SK-N-SH treated with all-trans-retinoic acid at 6 μM for 48 hours (cell line): ENCODE measurements around the gene RLBP1.

Experiments used
- ATAC-seq: fragments of 200-7000 bp; cut with Tn5 transposase; 3 replicates; pipeline ENCODE4 v1.9.1; 2020; ENCODE audit warnings: mild to moderate bottlenecking, moderate library complexity
- ARNTL ChIP-seq: fragments of 450-650 bp; formaldehyde crosslinking; IDR thresholded peaks from 2 replicates; pipeline ENCODE4 v1.5.0; 2020; ENCODE audit warnings: low read depth, mild to moderate bottlenecking, moderate library complexity, borderline replicate concordance
- CREB5 ChIP-seq: fragments of 250-450 bp; sonication (Bioruptor Pico); IDR thresholded peaks from 2 replicates; pipeline ENCODE4 v1.5.1; 2020; ENCODE audit warnings: low read depth, mild to moderate bottlenecking, moderate library complexity
- CSDC2 ChIP-seq: fragments of 250-450 bp; sonication (Bioruptor Pico); IDR thresholded peaks from 2 replicates; pipeline ENCODE4 v1.5.0; 2020; ENCODE audit warnings: mild to moderate bottlenecking, moderate library complexity
- CSRNP3 ChIP-seq: fragments of 250-450 bp; sonication (Bioruptor Pico); IDR thresholded peaks from 2 replicates; pipeline ENCODE4 v1.5.1; 2021; ENCODE audit warnings: mild to moderate bottlenecking, moderate library complexity
- GLIS3 ChIP-seq: fragments of 250-450 bp; sonication (Bioruptor Pico); IDR thresholded peaks from 2 replicates; pipeline ENCODE4 v1.5.0; 2020; ENCODE audit warnings: mild to moderate bottlenecking, moderate library complexity
- ISL1 ChIP-seq: fragments of 250-450 bp; sonication (Bioruptor Pico); IDR thresholded peaks from 2 replicates; pipeline ENCODE4 v2.1.2; 2022; ENCODE audit warnings: mild to moderate bottlenecking, moderate library complexity
- OSR1 ChIP-seq: fragments of 250-450 bp; sonication (Bioruptor Pico); IDR thresholded peaks from 2 replicates; pipeline ENCODE4 v1.8.0; 2022; ENCODE audit warnings: moderate library complexity, mild to moderate bottlenecking, inconsistent platforms
- SNAI2 ChIP-seq: fragments of 250-450 bp; sonication (Bioruptor Pico); IDR thresholded peaks from 2 replicates; pipeline ENCODE4 v1.5.0; 2020; ENCODE audit warnings: mild to moderate bottlenecking, moderate library complexity
- TCF4 ChIP-seq: fragments of 250-450 bp; sonication (Bioruptor Pico); IDR thresholded peaks from 2 replicates; pipeline ENCODE4 v1.8.0; 2021; ENCODE audit warnings: mild to moderate bottlenecking, moderate library complexity, borderline replicate concordance
- ZFP3 ChIP-seq: fragments of 250-450 bp; sonication (Bioruptor Pico); IDR thresholded peaks from 2 replicates; pipeline ENCODE4 v1.5.0; 2020; ENCODE audit warnings: mild to moderate bottlenecking, moderate library complexity
- ZFP30 ChIP-seq: fragments of 450-650 bp; formaldehyde crosslinking; IDR thresholded peaks from 2 replicates; pipeline ENCODE4 v1.5.0; 2022; ENCODE audit warnings: mild to moderate bottlenecking, moderate library complexity
- ZNF565 ChIP-seq: fragments of 450-650 bp; formaldehyde crosslinking; conservative IDR thresholded peaks from 2 replicates; pipeline ENCODE4 v1.5.0; 2020; ENCODE audit warnings: low read depth, mild to moderate bottlenecking, moderate library complexity
- ZNF70 ChIP-seq: fragments of 450-650 bp; formaldehyde crosslinking; IDR thresholded peaks from 2 replicates; pipeline ENCODE4 v1.5.0; 2020; ENCODE audit warnings: mild to moderate bottlenecking, moderate library complexity
- TF ChIP-seq, protein P1 (sequence below): fragments of 250-450 bp; sonication (Bioruptor Pico); IDR thresholded peaks from 2 replicates; pipeline ENCODE4 v1.5.0; 2020; ENCODE audit warnings: mild to moderate bottlenecking, moderate library complexity

Gene RLBP1

GRCh38 chr15:89178307-89178977, 42.9 kb downstream of the RLBP1 start (continued):
- no peak for TF ChIP-seq CSRNP3 (CRISPR knock-in tag)
- TF ChIP-seq, protein P1, sequence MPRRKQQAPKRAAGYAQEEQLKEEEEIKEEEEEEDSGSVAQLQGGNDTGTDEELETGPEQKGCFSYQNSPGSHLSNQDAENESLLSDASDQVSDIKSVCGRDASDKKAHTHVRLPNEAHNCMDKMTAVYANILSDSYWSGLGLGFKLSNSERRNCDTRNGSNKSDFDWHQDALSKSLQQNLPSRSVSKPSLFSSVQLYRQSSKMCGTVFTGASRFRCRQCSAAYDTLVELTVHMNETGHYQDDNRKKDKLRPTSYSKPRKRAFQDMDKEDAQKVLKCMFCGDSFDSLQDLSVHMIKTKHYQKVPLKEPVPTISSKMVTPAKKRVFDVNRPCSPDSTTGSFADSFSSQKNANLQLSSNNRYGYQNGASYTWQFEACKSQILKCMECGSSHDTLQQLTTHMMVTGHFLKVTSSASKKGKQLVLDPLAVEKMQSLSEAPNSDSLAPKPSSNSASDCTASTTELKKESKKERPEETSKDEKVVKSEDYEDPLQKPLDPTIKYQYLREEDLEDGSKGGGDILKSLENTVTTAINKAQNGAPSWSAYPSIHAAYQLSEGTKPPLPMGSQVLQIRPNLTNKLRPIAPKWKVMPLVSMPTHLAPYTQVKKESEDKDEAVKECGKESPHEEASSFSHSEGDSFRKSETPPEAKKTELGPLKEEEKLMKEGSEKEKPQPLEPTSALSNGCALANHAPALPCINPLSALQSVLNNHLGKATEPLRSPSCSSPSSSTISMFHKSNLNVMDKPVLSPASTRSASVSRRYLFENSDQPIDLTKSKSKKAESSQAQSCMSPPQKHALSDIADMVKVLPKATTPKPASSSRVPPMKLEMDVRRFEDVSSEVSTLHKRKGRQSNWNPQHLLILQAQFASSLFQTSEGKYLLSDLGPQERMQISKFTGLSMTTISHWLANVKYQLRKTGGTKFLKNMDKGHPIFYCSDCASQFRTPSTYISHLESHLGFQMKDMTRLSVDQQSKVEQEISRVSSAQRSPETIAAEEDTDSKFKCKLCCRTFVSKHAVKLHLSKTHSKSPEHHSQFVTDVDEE = no peak
- no peak for TF ChIP-seq ZFP30

DNA sequence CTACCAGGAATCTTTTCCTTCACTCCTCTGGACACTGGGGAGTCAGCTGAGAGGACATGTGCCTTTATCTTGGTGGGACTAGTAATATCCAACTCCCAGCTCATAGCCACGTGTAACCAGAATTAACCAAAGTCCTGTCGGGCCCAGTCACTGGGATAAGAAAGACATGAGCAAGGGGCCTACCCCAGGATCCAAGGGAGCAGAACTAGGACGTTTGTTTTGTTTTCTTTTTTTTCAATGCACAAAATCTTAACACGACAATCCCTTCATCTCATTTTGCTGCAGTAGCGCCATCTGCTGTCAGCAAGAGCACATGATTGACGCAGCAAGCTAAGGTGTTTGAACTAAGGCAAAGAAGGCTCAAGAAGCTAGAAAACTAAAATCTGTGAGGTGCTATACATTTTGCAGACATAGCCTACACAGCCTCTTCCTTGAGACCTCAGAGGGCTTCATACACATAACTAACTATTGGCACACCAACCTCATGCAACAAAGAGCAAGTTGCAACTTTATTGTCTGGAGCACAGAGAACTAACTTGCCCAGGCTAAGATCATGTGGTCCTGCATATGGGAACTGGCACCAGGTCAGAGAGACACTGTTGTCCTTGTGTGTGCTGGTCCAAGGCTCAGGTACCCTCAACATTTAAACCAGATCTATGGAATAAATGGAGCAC, 43.6 kb downstream of the RLBP1 start:
- TF ChIP-seq ZNF70 (CRISPR knock-in tag) = no peak
- TF ChIP-seq GLIS3 (CRISPR knock-in tag) = no peak
- no peak for TF ChIP-seq TCF4 (CRISPR knock-in tag)
- no peak for TF ChIP-seq ZFP3
- TF ChIP-seq CSRNP3 (CRISPR knock-in tag) = no peak
- no peak for TF ChIP-seq ZFP30
- no peak for TF ChIP-seq SNAI2 (CRISPR knock-in tag)
- TF ChIP-seq OSR1 (CRISPR knock-in tag) = no peak
- TF ChIP-seq ZNF565 (CRISPR knock-in tag) = no peak
- no peak for TF ChIP-seq ARNTL (CRISPR knock-in tag)
- TF ChIP-seq ISL1 (CRISPR knock-in tag) = no peak
- peak; percentile 86 for ATAC-seq

GRCh38 chr15:89177116-89177515, 44.3 kb downstream of the RLBP1 start:
- no peak for TF ChIP-seq ZFP30
- TF ChIP-seq ISL1 (CRISPR knock-in tag) = no peak
- TF ChIP-seq GLIS3 (CRISPR knock-in tag) = no peak
- ATAC-seq = no peak

DNA sequence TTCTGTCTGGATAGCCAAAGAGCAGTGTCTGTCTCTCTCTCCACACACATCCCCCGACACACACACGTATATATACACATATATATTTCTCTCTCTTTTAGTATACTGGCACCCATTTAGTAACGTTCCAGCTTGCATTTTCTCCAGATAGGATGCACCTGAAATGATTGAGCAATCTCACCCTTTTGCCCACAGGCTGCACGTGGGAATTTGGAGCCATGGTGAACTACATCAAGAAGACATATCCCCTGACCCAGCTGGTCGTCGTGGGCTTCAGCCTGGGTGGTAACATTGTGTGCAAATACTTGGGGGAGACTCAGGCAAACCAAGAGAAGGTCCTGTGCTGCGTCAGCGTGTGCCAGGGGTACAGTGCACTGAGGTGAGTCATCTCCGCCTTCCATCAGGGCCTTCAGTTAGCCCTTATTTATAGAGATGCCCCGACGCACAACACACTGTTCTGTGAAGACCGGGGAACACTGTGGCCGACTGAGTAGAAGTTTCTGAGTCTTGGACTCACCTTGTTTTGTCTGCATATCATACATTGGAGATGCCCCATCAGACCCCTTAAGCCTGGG, 45.7 kb downstream of the RLBP1 start:
- ATAC-seq = no peak
- no peak for TF ChIP-seq ZFP30
- no peak for TF ChIP-seq GLIS3 (CRISPR knock-in tag)
- TF ChIP-seq ARNTL (CRISPR knock-in tag) = no peak
- no peak for TF ChIP-seq ISL1 (CRISPR knock-in tag)

GRCh38 chr15:89174476-89174875, 46.9 kb downstream of the RLBP1 start:
- no peak for TF ChIP-seq ZFP30
- TF ChIP-seq CREB5 (CRISPR knock-in tag) = no peak
- TF ChIP-seq ZNF565 (CRISPR knock-in tag) = no peak
- no peak for TF ChIP-seq CSRNP3 (CRISPR knock-in tag)
- TF ChIP-seq SNAI2 (CRISPR knock-in tag) = no peak
- TF ChIP-seq GLIS3 (CRISPR knock-in tag) = no peak
- no peak for TF ChIP-seq ISL1 (CRISPR knock-in tag)
- no peak for TF ChIP-seq CSDC2 (CRISPR knock-in tag)
- ATAC-seq = no peak
